Right atrium auricular region (tissue), 2 donors: ENCODE data around the gene SNAI1. TPM values are rescaled to one million over a fixed set of nuclear protein-coding genes. Genes with fewer than 3 reads are reported as not detected.
"Not testable (repeated sequence)": the region's sequence is repeated elsewhere in the genome, so short reads cannot be mapped to it uniquely, and the experiment has no call there.

Experiments used
- DNase-seq: peaks from one replicate; pipeline ENCODE4 v3.0.0-alpha.2; 2019; ENCODE audit warnings: low spot score
- H3K27ac ChIP-seq, 2 donors: fragments of 200-600 bp; sonication (generic); 1 replicate in 1 of 2; 2 replicates in 1 of 2; pipeline ENCODE4 v1.5.1; 2016 to 2019
- H3K27me3 ChIP-seq, 2 donors: fragments of 200-600 bp; sonication (generic); one replicate each; pipeline versions ENCODE4 v1.5.1 to v1.6.0; 2017 to 2019
- H3K36me3 ChIP-seq: fragments of 200-600 bp; sonication (generic); one replicate; pipeline ENCODE4 v1.5.1; 2016
- H3K4me1 ChIP-seq, 2 donors: fragments of 200-600 bp; sonication (generic); one replicate each; pipeline versions ENCODE4 v1.5.1 to v1.6.0; 2017 to 2019
- H3K4me3 ChIP-seq, 2 donors: fragments of 200-600 bp; sonication (generic); 1 replicate in 1 of 2; 2 replicates in 1 of 2; pipeline ENCODE4 v1.5.1; 2017 to 2019; ENCODE audit warnings: mild to moderate bottlenecking in 1 of 2, moderate library complexity in 1 of 2
- H3K9me3 ChIP-seq, 2 donors: fragments of 200-600 bp; sonication (generic); one replicate each; pipeline ENCODE4 v1.5.1; 2019
- CTCF ChIP-seq, 2 donors: fragments of 200-600 bp; sonication (generic); IDR thresholded peaks; one replicate each; pipeline ENCODE4 v1.5.1; 2019; ENCODE audit warnings: antibody characterized with exemption in 2 of 2
- total RNA-seq, 2 donors: library from RNA; depleted of rRNA; stranded (reverse); fragments of >200 nt; gene quantifications; one replicate each; pipeline ENCODE4 v1.1.0, GENCODE V29; 2016

The SNAI1 gene
- total RNA-seq, 2 donors from 2014 or later: 4.3 to 4.4 TPM

GRCh38 chr20:49993301-49993751 is 10.5 kb downstream of the SNAI1 start:
- TF ChIP-seq CTCF (IDR thresholded peaks at IDR 0.05): no peak
- DNase-seq: no peak
- Histone ChIP-seq H3K4me3 (no peak overlapping the region), H3K27ac (no peak overlapping the region), H3K4me1 (peaks cover 0 to 29% of the 10 kb centered on the region in 2 donors), H3K36me3 (no peaks in the 10 kb centered on the region), H3K9me3 (no peaks in the 10 kb centered on the region), H3K27me3 (no peaks in the 10 kb centered on the region)

GRCh38 chr20:49995586-49995985 is 12.8 kb downstream of the SNAI1 start:
- Histone ChIP-seq H3K27me3 (no peaks in the 10 kb centered on the region), H3K4me3 (no peak overlapping the region), H3K9me3 (no peaks in the 10 kb centered on the region), H3K27ac (no peak overlapping the region), H3K36me3 (no peaks in the 10 kb centered on the region), H3K4me1 (peaks cover 0 to 7% of the 10 kb centered on the region in 2 donors)
- no peak for TF ChIP-seq CTCF (IDR thresholded peaks at IDR 0.05)
- no peak for DNase-seq

- H3K27ac ChIP-seq, H3K9me3 ChIP-seq, DNase-seq, H3K27me3 ChIP-seq, H3K36me3 ChIP-seq, H3K4me3 ChIP-seq: not testable (repeated sequence)
- peaks cover 0 to 12% of the 10 kb centered on the region in 2 donors for H3K4me1 ChIP-seq
These were observed 15.9 kb downstream of the SNAI1 start for GRCh38 chr20:49998478-49999188.

- DNase-seq: no peak
- no peaks in the 10 kb centered on the region for H3K9me3 ChIP-seq
- H3K27ac ChIP-seq: no peak overlapping the region
- TF ChIP-seq CTCF (IDR thresholded peaks at IDR 0.05): no peak
- no peaks in the 10 kb centered on the region for H3K36me3 ChIP-seq
- H3K27me3 ChIP-seq: no peaks in the 10 kb centered on the region
- H3K4me1 ChIP-seq: peaks cover 0 to 7% of the 10 kb centered on the region in 2 donors
- no peak overlapping the region for H3K4me3 ChIP-seq
These were observed 16.5 kb downstream of the SNAI1 start for GRCh38 chr20:49999329-49999728.

DNA sequence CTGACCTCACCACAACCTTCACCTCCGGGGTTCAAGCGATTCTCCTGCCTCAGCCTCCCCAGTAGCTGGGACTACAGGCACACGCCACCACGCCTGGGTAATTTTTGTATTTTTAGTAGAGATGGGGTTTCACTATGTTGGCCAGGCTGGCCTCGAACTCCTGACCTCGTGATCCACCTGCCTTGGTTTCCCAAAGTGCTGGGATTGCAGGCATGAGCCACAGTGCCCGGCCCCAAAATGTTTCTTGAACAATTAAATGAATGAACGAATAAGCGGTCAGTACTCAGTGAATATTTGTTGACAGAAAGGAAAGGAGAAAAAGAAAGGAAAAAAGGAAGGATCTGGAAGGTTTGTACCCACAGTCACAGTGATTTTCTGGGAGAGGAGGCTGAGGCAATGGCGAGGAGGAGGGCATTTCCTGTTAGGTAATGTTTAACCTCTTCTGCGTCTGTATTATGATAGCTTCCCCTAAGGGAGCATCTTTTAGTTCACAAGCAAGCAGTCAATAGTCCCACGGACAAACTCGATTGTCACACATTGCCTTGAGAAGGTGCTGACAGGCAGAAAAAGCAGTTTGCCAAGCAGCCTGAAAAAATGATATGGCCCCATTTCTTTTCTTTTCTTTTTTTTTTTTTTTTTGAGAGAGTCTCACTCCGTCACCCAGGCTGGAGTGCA is 17.9 kb downstream of the SNAI1 start:
- H3K9me3 ChIP-seq, DNase-seq: not testable (repeated sequence)
- H3K4me1 ChIP-seq: peaks cover 0 to 15% of the 10 kb centered on the region in 2 donors

DNA sequence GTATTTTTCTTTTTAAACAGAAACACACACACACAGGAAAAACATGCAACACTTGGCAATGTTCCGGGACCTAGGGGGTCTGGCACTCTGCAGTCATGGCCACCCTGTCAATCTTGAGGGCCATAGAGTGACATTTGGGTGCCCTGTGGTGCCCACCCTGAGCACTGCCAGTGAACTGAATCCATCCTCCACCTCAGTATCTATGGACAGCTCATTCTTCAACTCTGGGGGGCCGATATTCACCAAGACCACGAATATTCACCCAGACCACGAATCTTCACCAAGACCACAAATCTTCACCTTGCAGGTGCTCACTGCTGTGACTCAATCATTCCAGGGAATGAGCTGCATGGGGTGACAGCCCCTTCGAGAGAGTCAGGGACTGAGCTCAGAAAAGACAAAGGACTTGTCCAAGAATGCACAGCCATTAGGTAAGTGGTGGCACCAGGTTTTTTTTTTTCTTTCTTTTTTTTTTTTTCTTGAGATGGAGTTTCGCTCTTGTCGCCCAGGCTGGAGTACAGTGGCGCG is 19.1 kb downstream of the SNAI1 start:
- DNase-seq: no peak
- no peak overlapping the region for H3K27ac ChIP-seq
- peaks cover 0 to 18% of the 10 kb centered on the region in 2 donors for H3K4me1 ChIP-seq
- TF ChIP-seq CTCF (IDR thresholded peaks at IDR 0.05): no peak
- no peak overlapping the region for H3K4me3 ChIP-seq
- no peaks in the 10 kb centered on the region for H3K27me3 ChIP-seq
- no peaks in the 10 kb centered on the region for H3K9me3 ChIP-seq
- no peaks in the 10 kb centered on the region for H3K36me3 ChIP-seq

More for the DNA sequence above, 17.9 kb downstream of the SNAI1 start:
- H3K4me3 ChIP-seq, H3K27ac ChIP-seq, H3K27me3 ChIP-seq, H3K36me3 ChIP-seq: not testable (repeated sequence)
